Fibroblast of lung (primary cell): ENCODE measurements around the gene GNGT2. TPM values are rescaled to one million over a fixed set of nuclear protein-coding genes. Genes with fewer than 3 reads are reported as not detected.

Experiments used
- DNase-seq, 2 donors: peaks; one replicate each; pipeline versions ENCODE4 v3.0.0 to v3.0.0-alpha.2; 2010; ENCODE audit warnings: low read depth in 2 of 2
- H2AFZ ChIP-seq: 2 replicates; pipeline ENCODE4 v1.5.1; 2012; ENCODE audit warnings: low read length, control low read depth, inconsistent platforms
- H3K27ac ChIP-seq: 2 replicates; pipeline ENCODE4 v1.5.1; 2011; ENCODE audit warnings: low read length, control low read depth; ENCODE audit not compliant: insufficient read depth
- H3K27me3 ChIP-seq: 2 replicates; pipeline ENCODE4 v1.5.1; 2011; ENCODE audit warnings: mild to moderate bottlenecking, low read length; ENCODE audit not compliant: control insufficient read depth, insufficient read depth
- H3K36me3 ChIP-seq: 2 replicates; pipeline ENCODE4 v1.5.1; 2011; ENCODE audit warnings: low read length; ENCODE audit not compliant: control insufficient read depth, insufficient read depth
- H3K4me1 ChIP-seq: 2 replicates; pipeline ENCODE4 v1.5.1; 2011; ENCODE audit warnings: low read length; ENCODE audit not compliant: control insufficient read depth, insufficient read depth; ENCODE audit errors: extremely low read depth
- H3K4me2 ChIP-seq: 2 replicates; pipeline ENCODE4 v1.5.1; 2011; ENCODE audit warnings: low read length, control low read depth; ENCODE audit not compliant: insufficient read depth; ENCODE audit errors: extremely low read depth
- H3K4me3 ChIP-seq, 4 experiments: fragments of 200-600 bp in 1 of 4; sonication (generic) in 1 of 4; replicated peaks in 1 of 4; 2 replicates each; pipeline ENCODE4 v1.5.1; 2011 to 2016; ENCODE audit warnings: low read length in 4 of 4, low read depth in 3 of 4, mild to moderate bottlenecking in 3 of 4, control low read depth in 2 of 4, inconsistent platforms in 1 of 4, mixed read lengths in 1 of 4; ENCODE audit not compliant: insufficient read depth in 1 of 4; ENCODE audit errors: control extremely low read depth in 1 of 4
- H3K79me2 ChIP-seq: 2 replicates; pipeline ENCODE4 v1.5.1; 2012; ENCODE audit warnings: mild to moderate bottlenecking, low read length, inconsistent platforms; ENCODE audit not compliant: control insufficient read depth, insufficient read depth
- H3K9ac ChIP-seq: 2 replicates; pipeline ENCODE4 v1.5.1; 2011; ENCODE audit warnings: mild to moderate bottlenecking, low read length, control low read depth; ENCODE audit not compliant: insufficient read depth
- H3K9me3 ChIP-seq: 2 replicates; pipeline ENCODE4 v1.5.1; 2012; ENCODE audit warnings: low read depth, low read length; ENCODE audit not compliant: control insufficient read depth, insufficient read depth
- H4K20me1 ChIP-seq: 2 replicates; pipeline ENCODE4 v1.5.1; 2011; ENCODE audit warnings: low read length; ENCODE audit not compliant: control insufficient read depth, insufficient read depth; ENCODE audit errors: extremely low read depth
- EZH2 ChIP-seq: IDR thresholded peaks from 2 replicates; pipeline ENCODE4 v1.5.1; 2012; ENCODE audit warnings: low read length, control low read depth, mild to moderate bottlenecking; ENCODE audit errors: missing control alignments
- polyA plus RNA-seq, 2 donors: library from polyadenylated mRNA; depleted of rRNA in 1 of 2; stranded (reverse) in 1 of 2; unstranded in 1 of 2; fragments of >200 nt; gene quantifications; 2 replicates each; pipeline ENCODE4 v1.2.1, GENCODE V29; 2011 to 2012; ENCODE audit warnings: missing spikeins in 1 of 2
- total RNA-seq: library from RNA; depleted of rRNA; stranded (reverse); fragments of >200 nt; gene quantifications from 2 replicates; pipeline ENCODE4 v1.2.1, GENCODE V29; 2014
- TF ChIP-seq, protein P1 (sequence below), 2 donors: IDR thresholded peaks in 1 of 2; conservative IDR thresholded peaks in 1 of 2; 1 replicate in 1 of 2; 2 replicates in 1 of 2; pipeline ENCODE4 v1.5.1; 2011 to 2012; ENCODE audit warnings: low read length in 2 of 2, control low read depth in 1 of 2, inconsistent platforms in 1 of 2, low read depth in 1 of 2, mild to moderate bottlenecking in 1 of 2

GNGT2 gene
- total and polyA plus RNA-seq, 2 donors (not counting 1 experiment from before 2014, with no cell fraction given) = 3.7 TPM; not detected in 1

DNA sequence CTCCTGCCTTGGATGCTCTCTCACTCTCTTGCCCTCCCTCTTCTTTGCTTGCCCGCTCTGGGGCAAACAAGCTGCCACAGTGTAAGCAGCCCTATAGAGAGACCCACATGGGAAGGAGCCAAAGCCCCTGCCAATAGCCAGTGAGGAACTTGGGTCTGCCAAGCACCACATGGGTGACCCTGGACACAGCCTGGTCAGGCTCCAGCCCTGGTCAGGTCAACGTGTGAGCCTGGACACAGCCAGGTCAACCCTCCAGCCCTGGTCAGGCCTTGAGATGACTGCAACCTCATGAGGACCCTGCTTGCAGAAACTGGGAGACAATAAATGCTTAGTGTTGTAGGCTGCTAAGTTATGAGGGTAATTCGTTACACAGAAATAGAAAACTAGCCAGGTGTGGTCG lies 34.5 kb upstream of the GNGT2 start:
- Histone ChIP-seq H3K27ac (no peak overlapping the region), H3K4me3 (no peak overlapping the region), H3K9me3 (no peaks in the 10 kb centered on the region), H3K4me2 (no peak overlapping the region), H3K79me2 (no peaks in the 10 kb centered on the region), H3K4me1 (no peaks in the 10 kb centered on the region), H3K27me3 (peaks cover under 1% of the 10 kb centered on the region), H3K36me3 (no peaks in the 10 kb centered on the region), H2AFZ (no peak overlapping the region), H4K20me1 (no peaks in the 10 kb centered on the region), H3K9ac (no peak overlapping the region)
- TF ChIP-seq, protein P1, sequence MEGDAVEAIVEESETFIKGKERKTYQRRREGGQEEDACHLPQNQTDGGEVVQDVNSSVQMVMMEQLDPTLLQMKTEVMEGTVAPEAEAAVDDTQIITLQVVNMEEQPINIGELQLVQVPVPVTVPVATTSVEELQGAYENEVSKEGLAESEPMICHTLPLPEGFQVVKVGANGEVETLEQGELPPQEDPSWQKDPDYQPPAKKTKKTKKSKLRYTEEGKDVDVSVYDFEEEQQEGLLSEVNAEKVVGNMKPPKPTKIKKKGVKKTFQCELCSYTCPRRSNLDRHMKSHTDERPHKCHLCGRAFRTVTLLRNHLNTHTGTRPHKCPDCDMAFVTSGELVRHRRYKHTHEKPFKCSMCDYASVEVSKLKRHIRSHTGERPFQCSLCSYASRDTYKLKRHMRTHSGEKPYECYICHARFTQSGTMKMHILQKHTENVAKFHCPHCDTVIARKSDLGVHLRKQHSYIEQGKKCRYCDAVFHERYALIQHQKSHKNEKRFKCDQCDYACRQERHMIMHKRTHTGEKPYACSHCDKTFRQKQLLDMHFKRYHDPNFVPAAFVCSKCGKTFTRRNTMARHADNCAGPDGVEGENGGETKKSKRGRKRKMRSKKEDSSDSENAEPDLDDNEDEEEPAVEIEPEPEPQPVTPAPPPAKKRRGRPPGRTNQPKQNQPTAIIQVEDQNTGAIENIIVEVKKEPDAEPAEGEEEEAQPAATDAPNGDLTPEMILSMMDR (conservative IDR thresholded peaks at IDR 0.05 in 1 of 2, IDR thresholded peaks at IDR 0.05 in 1 of 2; ENCODE audit: low read depth in 1 of 2, low read length in 2 of 2) = no peak
- TF ChIP-seq EZH2 = no peak
- DNase-seq = no peak

GRCh38 chr17:49242813-49243212 lies 32.4 kb upstream of the GNGT2 start:
- Histone ChIP-seq H3K27me3 (no peaks in the 10 kb centered on the region), H2AFZ (no peak overlapping the region), H3K79me2 (no peaks in the 10 kb centered on the region), H3K9ac (no peak overlapping the region), H4K20me1 (no peaks in the 10 kb centered on the region), H3K4me2 (no peak overlapping the region), H3K4me3 (no peak overlapping the region), H3K36me3 (no peaks in the 10 kb centered on the region), H3K9me3 (no peaks in the 10 kb centered on the region), H3K4me1 (no peaks in the 10 kb centered on the region), H3K27ac (no peak overlapping the region)
- no peak for DNase-seq
- TF ChIP-seq, protein P1 (conservative IDR thresholded peaks at IDR 0.05 in 1 of 2, IDR thresholded peaks at IDR 0.05 in 1 of 2; ENCODE audit: low read depth in 1 of 2, low read length in 2 of 2) = no peak
- no peak for TF ChIP-seq EZH2

DNA sequence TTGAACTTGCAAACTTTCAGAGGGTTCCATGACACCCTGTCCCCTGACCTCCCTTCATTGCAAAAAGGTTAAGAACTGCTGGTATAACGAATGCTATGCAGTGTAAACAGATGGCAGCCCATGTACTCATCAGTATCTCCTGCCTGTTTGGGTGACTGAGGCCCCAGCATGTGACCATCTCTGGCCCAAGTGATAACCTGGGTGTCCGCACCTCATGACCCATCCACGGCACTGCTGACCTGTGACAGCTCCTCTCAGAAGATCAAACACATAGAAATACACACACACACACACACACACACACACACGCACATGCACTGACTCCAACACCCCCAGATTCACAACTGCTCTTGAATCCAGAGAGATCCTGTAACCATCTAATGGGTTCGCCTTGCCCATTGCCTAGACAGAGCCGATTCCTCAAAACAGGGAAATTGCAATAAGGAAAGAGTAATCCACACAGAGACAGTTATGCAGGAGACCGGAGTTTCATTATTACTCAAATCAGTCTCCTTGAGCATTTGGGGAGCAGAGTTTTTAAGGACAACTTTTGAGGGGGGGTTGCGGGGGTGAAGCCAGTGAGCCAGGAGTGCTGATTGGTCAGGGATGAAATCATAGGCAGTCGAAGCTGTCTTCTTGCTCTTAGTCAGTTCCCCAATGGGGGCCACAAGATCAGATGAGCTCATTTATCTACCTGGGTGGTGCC lies 31.5 kb upstream of the GNGT2 start:
- no peak overlapping the region for H3K4me2 ChIP-seq
- H3K27me3 ChIP-seq = no peaks in the 10 kb centered on the region
- no peaks in the 10 kb centered on the region for H3K9me3 ChIP-seq
- no peak overlapping the region for H3K27ac ChIP-seq
- no peak overlapping the region for H3K4me3 ChIP-seq
- no peak for DNase-seq
- no peak overlapping the region for H3K9ac ChIP-seq
- no peaks in the 10 kb centered on the region for H4K20me1 ChIP-seq
- H3K36me3 ChIP-seq = no peaks in the 10 kb centered on the region
- no peaks in the 10 kb centered on the region for H3K4me1 ChIP-seq
- no peaks in the 10 kb centered on the region for H3K79me2 ChIP-seq
- TF ChIP-seq EZH2 = no peak
- TF ChIP-seq, protein P1 (conservative IDR thresholded peaks at IDR 0.05 in 1 of 2, IDR thresholded peaks at IDR 0.05 in 1 of 2; ENCODE audit: low read depth in 1 of 2, low read length in 2 of 2) = no peak
- no peak overlapping the region for H2AFZ ChIP-seq
